Upper lobe of left lung (tissue), 6 donors: ENCODE data around the gene PRDM12. TPM values are rescaled to one million over a fixed set of nuclear protein-coding genes. Genes with fewer than 3 reads are reported as not detected.

Source experiments
- ATAC-seq, 2 donors: fragments of 200-7000 bp; cut with Tn5 transposase; one replicate each; pipeline ENCODE4 v1.9.1; 2022; ENCODE audit warnings: mild to moderate bottlenecking in 2 of 2, moderate library complexity in 2 of 2; ENCODE audit not compliant: low FRiP score in 2 of 2
- DNase-seq, 2 donors: peaks; one replicate each; pipeline ENCODE4 v3.0.0-alpha.2; 2019 to 2020
- H3K27ac ChIP-seq, 4 donors: fragments of 200-600 bp; sonication (generic); one replicate each; pipeline ENCODE4 v1.5.1; 2016 to 2019
- H3K27me3 ChIP-seq, 4 donors: fragments of 200-600 bp; sonication (generic); one replicate each; pipeline ENCODE4 v1.5.1; 2017 to 2019
- H3K36me3 ChIP-seq, 4 donors: fragments of 200-600 bp; sonication (generic); one replicate each; pipeline ENCODE4 v1.5.1; 2016 to 2019
- H3K4me1 ChIP-seq, 4 donors: fragments of 200-600 bp; sonication (generic); one replicate each; pipeline ENCODE4 v1.5.1; 2018 to 2019
- H3K4me3 ChIP-seq, 4 donors: fragments of 200-600 bp; sonication (generic); one replicate each; pipeline ENCODE4 v1.5.1; 2017 to 2019; ENCODE audit warnings: mild to moderate bottlenecking in 2 of 4, moderate library complexity in 1 of 4
- H3K9me3 ChIP-seq, 4 donors: fragments of 200-600 bp; sonication (generic); one replicate each; pipeline ENCODE4 v1.5.1; 2018 to 2019
- CTCF ChIP-seq, 6 experiments: fragments of 450-650 bp in 4 of 6; fragments of 200-600 bp in 2 of 6; sonication (generic) in 2 of 6; IDR thresholded peaks; one replicate each; pipeline ENCODE4 v1.5.1; 2016 to 2019; ENCODE audit warnings: antibody characterized with exemption in 6 of 6
- EP300 ChIP-seq, 4 donors: sonication (generic); formaldehyde crosslinking; IDR thresholded peaks; one replicate each; pipeline ENCODE4 v1.5.1; 2017; ENCODE audit warnings: antibody characterized with exemption in 4 of 4, control low read depth in 2 of 4
- POLR2A ChIP-seq, 4 donors: fragments of 450-650 bp; IDR thresholded peaks; one replicate each; pipeline ENCODE4 v1.5.1; 2016 to 2017; ENCODE audit warnings: antibody characterized with exemption in 4 of 4, mild to moderate bottlenecking in 2 of 4
- POLR2AphosphoS5 ChIP-seq, 2 donors: sonication (generic); formaldehyde crosslinking; IDR thresholded peaks; one replicate each; pipeline ENCODE4 v1.5.1; 2017; ENCODE audit warnings: antibody characterized with exemption in 2 of 2
- WGBS, 2 donors: methylation state at CpG; one replicate each; pipeline ENCODE4 v1.1.5; 2017 to 2018; 5-methylcytosine and 5-hydroxymethylcytosine counted together
- total RNA-seq, 6 donors: library from RNA; depleted of rRNA in 4 of 6; stranded (reverse); fragments of >200 nt in 4 of 6; gene quantifications; one replicate each; pipeline versions ENCODE4 v1.1.0 to v1.2.1, GENCODE V29; 2016 to 2021
- donor health status: DM: no; HTN: no; CAD: no; lungs with moderate emphysema.
- donor health status: DM: no; HTN: yes; CAD: no; lungs with severe emphysema.

PRDM12 gene
- total RNA-seq, 6 donors from 2014 or later = 0.10 TPM; not detected in 5

GRCh38 chr9:130630506-130631330 is 33.7 kb upstream of the PRDM12 start:
- no peak overlapping the region for H3K27ac ChIP-seq
- TF ChIP-seq EP300 (IDR thresholded peaks at IDR 0.05) = no peak
- TF ChIP-seq POLR2A (IDR thresholded peaks at IDR 0.05) = no peak
- no peak for TF ChIP-seq CTCF (IDR thresholded peaks at IDR 0.05)
- TF ChIP-seq POLR2AphosphoS5 (IDR thresholded peaks at IDR 0.05) = no peak
- no peak for DNase-seq
- no peaks in the 10 kb centered on the region for H3K27me3 ChIP-seq
- no peak overlapping the region for H3K4me3 ChIP-seq
- no peaks in the 10 kb centered on the region for H3K4me1 ChIP-seq
- no peak for ATAC-seq
- no peaks in the 10 kb centered on the region for H3K9me3 ChIP-seq
- H3K36me3 ChIP-seq = peaks cover 42 to 100% (median 92%) of the 10 kb centered on the region in 4 donors
- WGBS, 2 donors = 94 to 95% methylated on average over 18 to 27 of the region's 27 CpGs

- no peak overlapping the region for H3K27ac ChIP-seq
- TF ChIP-seq POLR2AphosphoS5 (IDR thresholded peaks at IDR 0.05) (no peak), POLR2A (IDR thresholded peaks at IDR 0.05) (no peak), CTCF (IDR thresholded peaks at IDR 0.05) (no peak), EP300 (IDR thresholded peaks at IDR 0.05) (no peak)
- H3K9me3 ChIP-seq = no peaks in the 10 kb centered on the region
- peaks cover 44 to 100% (median 92%) of the 10 kb centered on the region in 4 donors for H3K36me3 ChIP-seq
- no peaks in the 10 kb centered on the region for H3K27me3 ChIP-seq
- H3K4me3 ChIP-seq = no peak overlapping the region
- ATAC-seq (no peak), DNase-seq (no peak)
- H3K4me1 ChIP-seq = no peaks in the 10 kb centered on the region
- WGBS, 2 donors = 96 to 98% methylated on average over 20 to 22 of the region's 22 CpGs
These were observed 32.9 kb upstream of the PRDM12 start for GRCh38 chr9:130631331-130632080.

DNA sequence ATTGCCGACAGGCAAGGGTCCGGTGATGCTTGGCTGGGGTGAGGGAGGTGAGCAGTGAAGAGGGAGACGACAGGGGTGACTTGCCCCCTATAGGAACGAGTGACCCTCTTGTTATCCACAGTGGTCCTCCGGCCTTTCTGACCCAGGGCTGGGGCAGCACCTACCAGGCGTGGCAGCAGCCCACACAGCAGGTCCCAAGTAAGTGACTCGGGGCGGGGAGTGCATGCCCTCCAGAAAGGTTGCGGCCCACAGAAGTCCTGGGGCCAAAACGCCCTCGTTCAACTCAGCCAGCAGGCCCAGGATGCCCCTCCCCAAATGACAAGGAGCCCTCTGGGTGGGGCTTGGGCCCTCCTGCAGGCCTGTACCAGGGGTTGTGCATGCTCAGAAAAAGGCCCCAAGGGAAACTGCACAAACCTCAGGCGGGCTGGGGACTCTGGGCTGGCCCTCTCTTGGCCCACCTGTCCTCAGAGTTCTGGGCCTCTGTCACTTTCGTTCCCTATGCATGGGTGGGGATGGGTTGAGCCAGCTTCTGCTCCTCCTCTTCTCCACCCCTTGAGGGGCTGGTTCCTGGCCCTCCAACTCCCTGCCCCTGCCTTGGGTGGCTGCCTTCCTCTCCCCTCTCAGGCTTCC is 32.2 kb upstream of the PRDM12 start:
- DNase-seq = no peak
- Histone ChIP-seq H3K4me1 (no peaks in the 10 kb centered on the region), H3K27me3 (no peaks in the 10 kb centered on the region), H3K36me3 (peaks cover 40 to 100% (median 92%) of the 10 kb centered on the region in 4 donors), H3K4me3 (no peak overlapping the region), H3K27ac (no peak overlapping the region), H3K9me3 (no peaks in the 10 kb centered on the region)
- ATAC-seq = no peak
- WGBS, 2 donors = 92 to 95% methylated on average over 3 to 12 of the region's 13 CpGs
- TF ChIP-seq EP300 (IDR thresholded peaks at IDR 0.05) (no peak), POLR2A (IDR thresholded peaks at IDR 0.05) (no peak), POLR2AphosphoS5 (IDR thresholded peaks at IDR 0.05) (no peak), CTCF (IDR thresholded peaks at IDR 0.05) (no peak)

- 93 to 100% methylated on average over 7 of the region's 7 CpGs for WGBS, 2 donors
- no peak overlapping the region for H3K27ac ChIP-seq
- H3K9me3 ChIP-seq = no peaks in the 10 kb centered on the region
- peaks cover 36 to 100% (median 87%) of the 10 kb centered on the region in 4 donors for H3K36me3 ChIP-seq
- no peaks in the 10 kb centered on the region for H3K27me3 ChIP-seq
- no peak overlapping the region for H3K4me3 ChIP-seq
- H3K4me1 ChIP-seq = no peaks in the 10 kb centered on the region
- TF ChIP-seq CTCF (IDR thresholded peaks at IDR 0.05) = no peak
- ATAC-seq (no peak), DNase-seq (no peak)
These were observed 31.6 kb upstream of the PRDM12 start for GRCh38 chr9:130632841-130633240.
